ENCODE results near the gene FAM83E.
"Not testable (repeated sequence)": the region's sequence is repeated elsewhere in the genome, so short reads cannot be mapped to it uniquely, and the experiment has no call there.

The FAM83E gene

GRCh38 chr19:48658483-48658882 lies 43.6 kb upstream of the FAM83E start:
- H3K4me3 ChIP-seq: no peak overlapping the region
- no peak overlapping the region for H3K27ac ChIP-seq
- no peak for TF ChIP-seq CTCF (IDR thresholded peaks at IDR 0.05)
- no peak for DNase-seq (ENCODE audit: low spot score)

GRCh38 chr19:48657828-48658227 lies 43.0 kb upstream of the FAM83E start:
- not testable (repeated sequence) for DNase-seq (ENCODE audit: low spot score); H3K4me3 ChIP-seq; H3K27ac ChIP-seq

- H3K27ac ChIP-seq: no peak overlapping the region
- no peak for DNase-seq (ENCODE audit: low spot score)
- H3K4me3 ChIP-seq: no peak overlapping the region
- no peak for TF ChIP-seq CTCF (IDR thresholded peaks at IDR 0.05)
These were observed 42.1 kb upstream of the FAM83E start for GRCh38 chr19:48656840-48657474.

DNA sequence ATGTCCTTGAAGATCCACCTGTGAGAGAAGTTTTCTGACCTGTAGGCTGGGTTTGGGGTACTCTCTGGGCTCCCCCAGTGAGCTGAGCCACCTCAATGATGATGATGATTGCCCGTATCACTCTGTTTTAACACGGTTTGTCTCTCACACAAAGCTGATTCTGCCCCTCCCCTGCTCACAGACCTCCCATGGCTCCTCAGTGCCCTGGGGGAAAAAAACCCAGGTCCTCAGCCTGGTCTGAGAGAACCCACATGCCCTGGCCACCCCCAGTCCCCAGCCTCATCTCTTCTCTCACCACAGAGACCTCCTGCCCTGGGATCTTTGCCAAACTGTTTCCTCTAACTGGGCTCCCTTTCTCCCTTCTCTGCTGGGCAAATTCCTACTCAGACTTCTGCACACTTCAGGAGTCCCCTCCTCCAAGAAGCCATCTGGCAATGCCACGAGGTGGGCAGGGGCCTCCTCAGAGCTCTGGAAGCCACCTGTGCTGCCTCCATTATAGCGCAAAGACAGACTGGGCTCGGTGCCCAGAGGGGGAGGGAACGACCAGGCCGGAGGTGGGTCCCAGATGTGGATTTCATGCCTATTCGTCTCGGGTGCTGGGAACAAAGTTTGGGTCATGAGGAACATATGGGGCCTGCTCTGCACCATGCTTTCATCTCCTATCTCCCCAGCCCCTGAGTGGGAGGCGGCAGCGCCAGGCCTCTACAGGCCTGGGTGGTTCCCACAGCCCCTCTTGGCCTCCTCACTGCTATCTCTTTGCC lies 39.6 kb upstream of the FAM83E start:
- H3K4me3 ChIP-seq: no peak overlapping the region
- no peak for DNase-seq (ENCODE audit: low spot score)
- TF ChIP-seq CTCF (IDR thresholded peaks at IDR 0.05): no peak
- H3K27ac ChIP-seq: no peak overlapping the region

- Histone ChIP-seq H3K4me3 (no peak overlapping the region), H3K27ac (no peak overlapping the region)
- DNase-seq (ENCODE audit: low spot score): no peak
- TF ChIP-seq CTCF (IDR thresholded peaks at IDR 0.05): no peak
These were observed 36.8 kb upstream of the FAM83E start for GRCh38 chr19:48651683-48652048.

GRCh38 chr19:48650974-48651682 lies 36.3 kb upstream of the FAM83E start:
- no peak for DNase-seq (ENCODE audit: low spot score)
- H3K4me3 ChIP-seq: no peak overlapping the region
- H3K27ac ChIP-seq: no peak overlapping the region
- no peak for TF ChIP-seq CTCF (IDR thresholded peaks at IDR 0.05)

DNA sequence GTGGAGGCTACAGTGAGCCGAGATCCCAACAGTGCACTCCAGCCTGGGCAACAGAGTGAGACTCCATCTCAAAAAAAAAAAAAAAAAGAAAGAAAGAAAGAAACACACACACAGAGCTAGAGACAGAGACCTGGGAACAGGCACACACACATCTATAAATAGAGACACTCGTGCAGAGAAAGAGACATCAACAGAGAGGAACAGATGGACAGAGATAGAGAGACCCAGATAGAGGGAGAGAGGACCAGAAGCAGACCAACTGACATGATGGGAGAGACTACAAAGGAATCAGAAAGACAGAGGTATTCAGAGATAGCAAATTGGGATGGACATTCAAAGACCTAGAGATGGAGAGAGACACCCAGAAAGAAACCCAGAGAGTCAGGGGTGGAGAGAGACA lies 33.3 kb upstream of the FAM83E start:
- Histone ChIP-seq H3K27ac (no peak overlapping the region), H3K4me3 (no peak overlapping the region)
- no peak for DNase-seq (ENCODE audit: low spot score)
- TF ChIP-seq CTCF (IDR thresholded peaks at IDR 0.05): no peak

All from coronary artery (tissue), 2 donors.